Body of pancreas (tissue), 4 donors: Measurements from ENCODE around the gene RFWD3. TPM values are rescaled to one million over a fixed set of nuclear protein-coding genes. Genes with fewer than 3 reads are reported as not detected.
"Not testable (repeated sequence)": the region's sequence is repeated elsewhere in the genome, so short reads cannot be mapped to it uniquely, and the experiment has no call there.

Experiments used
- ATAC-seq: fragments of 150-250 bp; one replicate; pipeline ENCODE4 v1.9.1; 2016
- DNase-seq, 4 donors: peaks; one replicate each; pipeline ENCODE4 v3.0.0-alpha.2; 2019
- H3K27ac ChIP-seq, 4 donors: fragments of 200-600 bp; sonication (generic); 1 replicate in 3 of 4; 2 replicates in 1 of 4; pipeline versions ENCODE4 v1.5.1 to v1.6.1; 2016 to 2019; ENCODE audit warnings: mild to moderate bottlenecking in 1 of 4, mixed read lengths in 1 of 4, moderate library complexity in 1 of 4
- H3K27me3 ChIP-seq, 2 donors: fragments of 200-600 bp; sonication (generic); one replicate each; pipeline ENCODE4 v1.6.0; 2016; ENCODE audit warnings: mild to moderate bottlenecking in 1 of 2
- H3K36me3 ChIP-seq, 2 donors: fragments of 200-600 bp; sonication (generic); replicated peaks in 1 of 2; 2 replicates each; pipeline ENCODE4 v1.5.1; 2016; ENCODE audit warnings: low read depth in 2 of 2; ENCODE audit not compliant: insufficient read depth in 1 of 2
- H3K4me1 ChIP-seq: fragments of 200-600 bp; sonication (generic); one replicate; pipeline ENCODE4 v1.6.0; 2016
- H3K4me3 ChIP-seq, 2 donors: fragments of 200-600 bp; sonication (generic); 1 replicate in 1 of 2; 2 replicates in 1 of 2; pipeline ENCODE4 v1.5.1; 2016 to 2019
- H3K9me3 ChIP-seq, 3 donors: fragments of 200-600 bp; sonication (generic); 1 replicate in 2 of 3; 2 replicates in 1 of 3; pipeline ENCODE4 v1.5.1; 2016
- POLR2A ChIP-seq, 3 donors: fragments of 450-650 bp; IDR thresholded peaks; one replicate each; pipeline ENCODE4 v1.6.1; 2016; ENCODE audit warnings: antibody characterized with exemption in 3 of 3, mild to moderate bottlenecking in 2 of 3
- WGBS, 2 donors: methylation state at CpG; one replicate each; pipeline ENCODE4 v1.1.5; 2017; 5-methylcytosine and 5-hydroxymethylcytosine counted together
- intact Hi-C: fragments of 100-400 bp; cut with DNase I; formaldehyde crosslinking; loops from one replicate; pipeline ENCODE4 v1.15.1; 2023
- total RNA-seq, 2 donors: library from RNA; depleted of rRNA; stranded (reverse); fragments of >200 nt; gene quantifications; one replicate each; pipeline ENCODE4 v1.1.0, GENCODE V29; 2016
- TF ChIP-seq, protein P1 (sequence below), 7 experiments: fragments of 450-650 bp in 4 of 7; fragments of 200-600 bp in 3 of 7; sonication (generic) in 3 of 7; IDR thresholded peaks; one replicate each; pipeline ENCODE4 v1.5.1; 2016 to 2019; ENCODE audit warnings: antibody characterized with exemption in 7 of 7

The RFWD3 gene
- total RNA-seq, 2 donors from 2014 or later, result 10.5 to 12.2 TPM

DNA sequence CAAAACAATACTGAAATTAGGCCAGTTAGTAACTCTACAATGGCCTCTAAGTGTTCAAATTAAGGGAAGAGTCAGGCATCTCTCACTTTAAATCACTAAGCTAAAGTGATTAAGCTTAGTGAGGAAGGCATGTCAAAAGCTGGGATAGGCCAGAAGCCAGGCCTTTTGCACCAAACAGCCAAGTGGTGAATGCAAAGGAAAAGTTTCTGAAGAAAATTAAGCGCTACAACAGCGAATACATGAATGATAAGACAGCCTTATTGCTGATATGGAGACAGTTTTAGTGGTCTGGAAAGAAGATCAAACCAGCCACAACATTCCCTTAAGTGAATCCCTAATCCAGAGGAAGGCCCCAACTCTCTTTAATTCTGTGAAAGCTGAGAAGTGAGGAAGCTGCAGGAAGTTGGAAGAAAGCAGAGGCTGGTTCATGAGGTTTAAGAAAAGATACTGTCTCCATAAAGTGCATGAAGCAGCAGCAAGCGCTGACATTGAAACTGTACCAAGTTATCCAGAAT is 12.1 kb downstream of the RFWD3 start:
- ATAC-seq (no peak), DNase-seq (no peak)
- TF ChIP-seq POLR2A (IDR thresholded peaks at IDR 0.05), result no peak
- TF ChIP-seq, protein P1, sequence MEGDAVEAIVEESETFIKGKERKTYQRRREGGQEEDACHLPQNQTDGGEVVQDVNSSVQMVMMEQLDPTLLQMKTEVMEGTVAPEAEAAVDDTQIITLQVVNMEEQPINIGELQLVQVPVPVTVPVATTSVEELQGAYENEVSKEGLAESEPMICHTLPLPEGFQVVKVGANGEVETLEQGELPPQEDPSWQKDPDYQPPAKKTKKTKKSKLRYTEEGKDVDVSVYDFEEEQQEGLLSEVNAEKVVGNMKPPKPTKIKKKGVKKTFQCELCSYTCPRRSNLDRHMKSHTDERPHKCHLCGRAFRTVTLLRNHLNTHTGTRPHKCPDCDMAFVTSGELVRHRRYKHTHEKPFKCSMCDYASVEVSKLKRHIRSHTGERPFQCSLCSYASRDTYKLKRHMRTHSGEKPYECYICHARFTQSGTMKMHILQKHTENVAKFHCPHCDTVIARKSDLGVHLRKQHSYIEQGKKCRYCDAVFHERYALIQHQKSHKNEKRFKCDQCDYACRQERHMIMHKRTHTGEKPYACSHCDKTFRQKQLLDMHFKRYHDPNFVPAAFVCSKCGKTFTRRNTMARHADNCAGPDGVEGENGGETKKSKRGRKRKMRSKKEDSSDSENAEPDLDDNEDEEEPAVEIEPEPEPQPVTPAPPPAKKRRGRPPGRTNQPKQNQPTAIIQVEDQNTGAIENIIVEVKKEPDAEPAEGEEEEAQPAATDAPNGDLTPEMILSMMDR (IDR thresholded peaks at IDR 0.05), result no peak
- peaks cover 16% of the 10 kb centered on the region for H3K4me1 ChIP-seq
- 76 to 78% methylated on average over 3 of the region's 3 CpGs for WGBS, 2 donors
- no peaks in the 10 kb centered on the region for H3K36me3 ChIP-seq
- no peaks in the 10 kb centered on the region for H3K9me3 ChIP-seq
- intact Hi-C loops, result no loop called here
- H3K4me3 ChIP-seq, result no peak overlapping the region
- no peak overlapping the region for H3K27ac ChIP-seq
- H3K27me3 ChIP-seq, result no peaks in the 10 kb centered on the region

- H3K4me3 ChIP-seq, intact Hi-C loops, H3K9me3 ChIP-seq, H3K4me1 ChIP-seq, H3K27ac ChIP-seq, H3K36me3 ChIP-seq, DNase-seq, H3K27me3 ChIP-seq, ATAC-seq: not testable (repeated sequence)
- 100% methylated on average over 2 of the region's 2 CpGs for WGBS, 2 donors
Measured at GRCh38 chr16:74652883-74653282, 13.8 kb downstream of the RFWD3 start.

DNA sequence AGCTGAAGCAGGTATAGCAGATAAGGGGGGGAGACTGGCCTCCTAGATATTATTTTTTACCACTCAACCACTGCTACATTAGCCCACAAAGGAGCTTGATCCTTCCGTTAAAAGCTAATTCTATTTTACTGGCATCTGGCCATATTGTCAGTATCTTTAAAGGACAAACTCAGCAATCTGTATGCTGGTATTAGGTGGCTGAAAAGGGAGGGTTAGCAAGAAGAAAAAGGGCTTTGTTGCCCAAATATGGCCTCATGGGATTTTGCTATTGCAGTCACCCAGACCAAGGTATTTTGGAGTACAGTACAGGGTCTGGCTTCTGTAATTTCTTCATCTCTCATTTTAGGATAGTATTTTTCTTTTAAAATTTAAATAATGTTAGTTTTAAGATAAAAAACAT is 14.4 kb downstream of the RFWD3 start:
- ATAC-seq (no peak), DNase-seq (no peak)
- 24 to 43% methylated on average over 1 of the region's 1 CpG for WGBS, 2 donors
- H3K9me3 ChIP-seq, result no peaks in the 10 kb centered on the region
- no peak overlapping the region for H3K4me3 ChIP-seq
- peaks cover 4% of the 10 kb centered on the region for H3K4me1 ChIP-seq
- H3K27ac ChIP-seq, result no peak overlapping the region
- intact Hi-C loops, result no loop called here
- no peaks in the 10 kb centered on the region for H3K27me3 ChIP-seq
- TF ChIP-seq, protein P1 (IDR thresholded peaks at IDR 0.05), result no peak
- TF ChIP-seq POLR2A (IDR thresholded peaks at IDR 0.05), result no peak
- H3K36me3 ChIP-seq, result peaks cover 0 to 3% of the 10 kb centered on the region in 2 donors

GRCh38 chr16:74651841-74652240 is 14.8 kb downstream of the RFWD3 start:
- H3K4me3 ChIP-seq, result no peak overlapping the region
- no peak for ATAC-seq
- TF ChIP-seq POLR2A (IDR thresholded peaks at IDR 0.05), result no peak
- TF ChIP-seq, protein P1 (IDR thresholded peaks at IDR 0.05), result no peak
- no peak for DNase-seq
- H3K4me1 ChIP-seq, result peaks cover under 1% of the 10 kb centered on the region
- H3K27ac ChIP-seq, result no peak overlapping the region
- peaks cover 0 to 3% of the 10 kb centered on the region in 2 donors for H3K36me3 ChIP-seq
- H3K27me3 ChIP-seq, result no peaks in the 10 kb centered on the region
- intact Hi-C loops, result no loop called here
- no peaks in the 10 kb centered on the region for H3K9me3 ChIP-seq
- WGBS, 2 donors, result 75% methylated on average over 2 of the region's 2 CpGs

DNA sequence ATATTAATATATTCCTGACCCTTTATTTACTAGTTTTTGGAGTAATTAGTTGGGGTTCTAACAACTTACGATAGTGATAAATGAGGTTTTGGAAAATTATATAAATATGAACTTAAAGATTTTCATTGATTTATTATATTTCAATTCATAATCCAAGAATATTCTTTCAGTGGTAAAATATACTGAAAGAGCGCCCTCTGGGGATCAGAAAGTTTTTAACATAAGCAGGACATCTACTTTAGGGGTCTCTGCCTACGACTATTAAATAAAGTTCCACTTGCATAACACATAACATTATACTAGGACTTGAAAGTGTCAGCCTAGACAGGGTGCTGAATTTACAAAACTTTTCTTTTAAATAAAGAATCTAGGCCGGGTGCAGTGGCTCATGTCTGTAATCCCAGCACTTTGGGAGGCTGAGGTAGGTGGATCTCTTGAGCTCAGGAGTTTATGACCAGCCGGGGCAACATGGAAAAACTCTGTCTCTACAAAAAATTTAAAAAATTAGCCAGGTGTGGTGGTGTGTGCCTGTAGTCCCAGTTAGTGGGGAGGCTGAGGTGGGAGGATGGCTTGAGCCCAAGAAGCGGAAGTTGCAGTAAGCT is 15.6 kb downstream of the RFWD3 start:
- Histone ChIP-seq H3K9me3 (no peaks in the 10 kb centered on the region), H3K27me3 (no peaks in the 10 kb centered on the region), H3K27ac (no peak overlapping the region), H3K36me3 (peaks cover 0 to 3% of the 10 kb centered on the region in 2 donors), H3K4me1 (no peaks in the 10 kb centered on the region), H3K4me3 (no peak overlapping the region)
- WGBS, 2 donors, result 55 to 60% methylated on average over 6 of the region's 6 CpGs
- ATAC-seq, result no peak
- TF ChIP-seq POLR2A (IDR thresholded peaks at IDR 0.05), result no peak
- TF ChIP-seq, protein P1 (IDR thresholded peaks at IDR 0.05), result peak; percentile 18 to 50 (median 45)
- DNase-seq, result no peak
- intact Hi-C loops, result no loop called here
